ENCODE data around the gene DDA1. TPM values are rescaled to one million over a fixed set of nuclear protein-coding genes. Genes with fewer than 3 reads are reported as not detected.

DDA1 gene
- total and polyA plus RNA-seq, 2 experiments from 2014 or later, result 43.1 to 60.0 TPM

GRCh38 chr19:17266026-17266425, 43.3 kb upstream of the DDA1 start:
- no peak overlapping the region for H3K4me3 ChIP-seq
- H3K36me3 ChIP-seq (replicated peaks; ENCODE audit: insufficient read depth, low read depth), result no peaks in the 10 kb centered on the region
- no peaks in the 10 kb centered on the region for H3K9me3 ChIP-seq (ENCODE audit: low read depth)
- H3K79me2 ChIP-seq, result peaks cover 12% of the 10 kb centered on the region
- WGBS (ENCODE audit: low lambda C conversion rate, missing lambda C conversion rate), result 84% methylated on average over 7 of the region's 7 CpGs
- TF ChIP-seq EZH2phosphoT487 (IDR thresholded peaks at IDR 0.05; ENCODE audit: low read depth, severe bottlenecking, unreplicated experiment), result no peak
- no peak for TF ChIP-seq CTCF (IDR thresholded peaks at IDR 0.05; ENCODE audit: poor library complexity)
- TF ChIP-seq EZH2 (IDR thresholded peaks at IDR 0.05; ENCODE audit: borderline replicate concordance), result no peak
- no peak for DNase-seq (ENCODE audit: low spot score)
- no peaks in the 10 kb centered on the region for H3K27me3 ChIP-seq
- no peak overlapping the region for H3K27ac ChIP-seq
- no peak overlapping the region for H3K4me2 ChIP-seq
- no peaks in the 10 kb centered on the region for H4K20me1 ChIP-seq (ENCODE audit: insufficient read depth, poor library complexity, severe bottlenecking)
- H3K4me1 ChIP-seq (ENCODE audit: insufficient read depth), result peaks cover 4% of the 10 kb centered on the region
- no peak overlapping the region for H2AFZ ChIP-seq
- H3K9me2 ChIP-seq (replicated peaks; ENCODE audit: insufficient read depth), result no peaks in the 10 kb centered on the region

DNA sequence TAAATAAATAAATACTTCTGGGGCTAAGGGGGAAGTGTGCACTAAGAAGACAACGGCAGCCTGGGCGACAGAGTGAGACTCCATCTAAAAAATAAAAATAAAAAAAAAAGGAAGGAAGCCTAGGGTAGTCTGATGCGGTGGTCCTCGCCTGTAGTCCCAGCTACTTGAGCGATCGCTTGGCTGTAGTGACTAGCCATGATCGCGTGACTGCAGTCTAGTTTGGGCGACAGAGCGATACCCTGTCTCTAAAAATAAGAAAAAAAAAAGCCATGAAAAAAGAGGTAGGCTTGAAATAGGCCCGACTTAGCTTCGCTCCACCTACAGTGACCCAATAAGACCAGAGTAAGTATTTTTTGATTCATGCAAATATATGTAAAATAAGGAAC, 42.8 kb upstream of the DDA1 start:
- Histone ChIP-seq H3K27ac (peak overlapping the region; percentile 11), H3K79me2 (peaks cover 12% of the 10 kb centered on the region)

GRCh38 chr19:17266975-17267788, 42.2 kb upstream of the DDA1 start, which contains the start of gene BABAM1:
BABAM1 (plus strand) TSS chr19:17267443; CDS start chr19:17268807, 1,364 bp downstream.
- WGBS (ENCODE audit: low lambda C conversion rate, missing lambda C conversion rate), result 1% methylated on average over 27 of the region's 27 CpGs
- Histone ChIP-seq H3K4me2 (peak within 1 kb of the TSS; percentile 92), H3K36me3 (replicated peaks; ENCODE audit: insufficient read depth, low read depth) (no peaks in the 10 kb centered on the region), H3K27ac (peak within 1 kb of the TSS; percentile 18), H3K9me2 (replicated peaks; ENCODE audit: insufficient read depth) (no peaks in the 10 kb centered on the region), H4K20me1 (ENCODE audit: insufficient read depth, poor library complexity, severe bottlenecking) (no peaks in the 10 kb centered on the region), H3K27me3 (no peaks in the 10 kb centered on the region), H2AFZ (peak within 1 kb of the TSS; percentile 38), H3K9me3 (ENCODE audit: low read depth) (no peaks in the 10 kb centered on the region), H3K79me2 (peaks cover 12% of the 10 kb centered on the region), H3K4me3 (peak within 1 kb of the TSS; percentile 34), H3K4me1 (ENCODE audit: insufficient read depth) (peaks cover 4% of the 10 kb centered on the region)
- TF ChIP-seq EZH2 (IDR thresholded peaks at IDR 0.05; ENCODE audit: borderline replicate concordance) (no peak), CTCF (IDR thresholded peaks at IDR 0.05; ENCODE audit: poor library complexity) (no peak), EZH2phosphoT487 (IDR thresholded peaks at IDR 0.05; ENCODE audit: low read depth, severe bottlenecking, unreplicated experiment) (no peak)
- DNase-seq (ENCODE audit: low spot score), result peak; percentile 97

More for the DNA sequence above, 42.8 kb upstream of the DDA1 start:
- H3K9me3 ChIP-seq (ENCODE audit: low read depth), result no peaks in the 10 kb centered on the region
- DNase-seq (ENCODE audit: low spot score), result no peak
- no peak overlapping the region for H3K4me2 ChIP-seq
- no peak overlapping the region for H3K4me3 ChIP-seq
- 93% methylated on average over 12 of the region's 12 CpGs for WGBS (ENCODE audit: low lambda C conversion rate, missing lambda C conversion rate)
- no peak for TF ChIP-seq CTCF (IDR thresholded peaks at IDR 0.05; ENCODE audit: poor library complexity)
- no peak for TF ChIP-seq EZH2 (IDR thresholded peaks at IDR 0.05; ENCODE audit: borderline replicate concordance)
- no peak for TF ChIP-seq EZH2phosphoT487 (IDR thresholded peaks at IDR 0.05; ENCODE audit: low read depth, severe bottlenecking, unreplicated experiment)
- no peaks in the 10 kb centered on the region for H3K36me3 ChIP-seq (replicated peaks; ENCODE audit: insufficient read depth, low read depth)
- peaks cover 4% of the 10 kb centered on the region for H3K4me1 ChIP-seq (ENCODE audit: insufficient read depth)
- H2AFZ ChIP-seq, result no peak overlapping the region
- H3K9me2 ChIP-seq (replicated peaks; ENCODE audit: insufficient read depth), result no peaks in the 10 kb centered on the region
- H3K27me3 ChIP-seq, result no peaks in the 10 kb centered on the region
- no peaks in the 10 kb centered on the region for H4K20me1 ChIP-seq (ENCODE audit: insufficient read depth, poor library complexity, severe bottlenecking)

Data from hepatocyte (in vitro differentiated cells).